ENCODE measurements around the gene PTGIS.

The PTGIS gene

GRCh38 chr20:49490689-49491088 is 77.2 kb downstream of the PTGIS start:
- no peak for DNase-seq

DNA sequence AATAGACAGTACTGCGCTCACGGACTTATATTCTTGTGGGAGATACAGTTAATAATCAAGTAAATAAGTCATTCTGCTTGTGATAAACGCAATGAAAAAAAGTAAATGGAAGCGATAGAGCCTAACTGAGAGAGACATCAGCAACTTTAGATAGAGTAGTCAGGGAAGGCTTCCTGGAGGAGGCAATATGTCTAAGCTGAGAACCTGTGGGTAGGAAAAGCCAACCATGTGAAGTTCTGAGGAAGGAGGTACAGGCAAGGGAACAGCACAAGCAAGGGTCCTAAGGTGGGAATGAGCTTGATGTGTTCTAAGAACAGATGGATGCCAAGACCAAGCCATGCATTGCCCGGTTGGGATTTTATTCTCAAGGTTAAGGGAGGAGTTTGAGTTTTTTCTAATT is 78.2 kb downstream of the PTGIS start:
- DNase-seq = no peak

- DNase-seq = no peak
These were observed 81.9 kb downstream of the PTGIS start for GRCh38 chr20:49486064-49486463.

GRCh38 chr20:49485563-49485962 is 82.4 kb downstream of the PTGIS start:
- no peak for DNase-seq

GRCh38 chr20:49484180-49485140 is 83.5 kb downstream of the PTGIS start:
- peak; percentile 74 to 86 for DNase-seq

DNA sequence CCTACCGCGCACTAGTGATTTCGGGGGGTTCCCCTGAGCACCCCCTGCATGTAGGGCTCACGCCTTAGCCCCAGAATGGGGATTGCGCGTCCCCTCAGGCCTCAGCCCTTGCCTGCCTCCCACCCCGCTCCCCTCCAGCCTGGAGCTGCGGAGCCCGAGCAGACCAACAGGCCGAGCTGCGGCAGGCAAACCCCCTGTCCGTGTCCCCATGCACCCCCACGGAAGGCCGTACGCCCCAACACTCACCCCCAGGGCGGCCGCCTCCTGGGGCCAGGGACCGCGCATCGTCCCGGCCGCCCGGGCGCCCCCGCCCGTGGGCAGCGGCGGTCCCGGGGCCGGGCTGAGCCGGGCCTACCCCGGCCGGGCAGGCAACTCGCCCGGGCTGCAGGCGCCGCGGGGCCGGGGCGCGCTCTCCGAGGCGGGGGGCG is 84.2 kb downstream of the PTGIS start:
- DNase-seq = no peak

GRCh38 chr20:49483018-49483695 is 84.8 kb downstream of the PTGIS start:
- peak in 1 of 2 experiments; percentile 11 for DNase-seq

- DNase-seq = no peak
These were observed 85.3 kb downstream of the PTGIS start, which contains the start of gene KCNB1 for GRCh38 chr20:49482621-49483017. Gene KCNB1, minus strand, starts transcription at chr20:49482668. Its CDS starts 188 bp downstream, at chr20:49482480.

- DNase-seq = no peak
These were observed 85.8 kb downstream of the PTGIS start for GRCh38 chr20:49482173-49482572.

DNA sequence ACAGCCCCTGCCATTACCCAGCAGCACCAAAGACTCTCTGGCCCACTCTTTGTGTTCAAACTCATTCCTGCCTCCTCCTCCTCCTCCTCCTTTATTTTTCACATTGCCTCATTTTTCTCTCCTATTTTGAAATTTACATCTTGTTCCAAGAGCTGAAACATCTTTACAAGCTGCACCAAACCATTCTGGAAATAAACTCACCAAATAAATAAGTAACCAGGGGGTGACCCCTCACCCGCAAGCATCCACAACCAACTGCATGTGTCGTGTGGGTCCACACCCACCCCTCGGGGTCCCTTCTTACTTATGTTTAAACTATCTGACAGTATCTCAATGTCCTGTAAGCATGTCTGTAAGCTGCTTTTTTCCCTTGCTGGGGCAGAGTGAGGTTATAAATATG is 86.8 kb downstream of the PTGIS start:
- no peak for DNase-seq

GRCh38 chr20:49480236-49480635 is 87.7 kb downstream of the PTGIS start:
- no peak for DNase-seq

- DNase-seq = no peak
These were observed 88.2 kb downstream of the PTGIS start for GRCh38 chr20:49479785-49480184.

DNA sequence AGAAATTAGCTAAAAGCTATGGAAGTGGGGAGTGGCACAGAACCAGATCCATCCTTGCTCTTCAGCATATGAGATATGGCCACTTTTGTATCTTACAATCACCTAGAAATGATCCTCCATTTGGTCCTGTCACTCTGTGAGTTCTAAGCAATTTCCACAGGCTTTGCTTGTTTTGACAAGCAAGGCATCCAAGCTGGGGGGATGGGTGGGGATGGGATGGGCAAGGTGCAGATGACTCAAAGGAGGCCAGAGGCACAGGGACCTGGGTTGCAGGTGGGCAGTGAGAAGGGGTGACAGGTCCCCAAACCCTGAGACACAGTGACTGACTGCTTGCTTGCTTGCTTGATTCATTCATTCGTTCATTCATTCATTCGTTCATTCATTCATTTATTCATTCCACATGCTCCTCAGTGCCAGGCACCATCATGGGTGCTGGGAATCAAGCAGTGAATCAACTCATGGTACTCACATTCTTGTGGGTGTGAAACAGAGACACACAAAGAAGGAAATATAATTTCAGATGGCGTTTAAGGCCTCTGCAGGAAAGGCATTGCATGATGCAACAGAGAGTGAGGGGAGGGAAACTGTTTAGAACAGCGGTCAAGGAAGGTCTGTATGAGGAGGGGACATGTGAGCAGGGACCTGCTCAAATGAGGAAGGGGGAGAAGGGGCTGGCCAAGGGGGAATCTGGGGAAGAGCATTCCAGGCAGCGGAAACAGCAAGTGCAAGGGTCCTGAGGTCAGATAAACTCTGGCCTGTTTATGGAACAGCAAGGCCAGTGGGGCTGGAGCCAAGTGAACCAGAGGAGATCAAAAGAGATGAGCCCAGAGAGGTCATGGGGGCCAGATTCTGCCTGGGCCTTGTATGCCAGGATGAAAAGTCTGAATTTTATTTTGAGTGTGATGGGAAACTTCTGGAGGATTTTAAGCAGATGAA is 88.9 kb downstream of the PTGIS start:
- DNase-seq = no peak

DNA sequence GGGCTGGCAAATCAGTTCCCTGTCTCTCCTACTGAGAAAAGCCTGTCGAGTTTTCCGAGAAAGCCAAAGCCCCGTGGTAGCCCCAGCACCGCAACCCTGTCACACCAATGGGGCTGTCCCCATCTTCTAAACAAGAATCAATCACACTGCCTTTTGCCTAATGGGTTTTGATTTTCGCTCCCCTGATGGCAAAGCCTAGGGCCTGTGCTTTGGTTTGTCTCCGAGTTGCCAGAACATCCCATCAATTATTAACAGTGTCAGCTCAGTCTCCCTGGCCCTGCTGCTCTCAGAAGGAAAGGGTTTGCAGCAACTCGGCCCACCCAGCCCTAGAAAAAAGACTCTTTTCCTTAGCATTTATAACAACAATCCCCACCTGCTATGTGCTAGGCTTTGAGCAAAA is 89.7 kb downstream of the PTGIS start:
- DNase-seq = no peak

GRCh38 chr20:49477200-49477599 is 90.7 kb downstream of the PTGIS start:
- no peak for DNase-seq

DNA sequence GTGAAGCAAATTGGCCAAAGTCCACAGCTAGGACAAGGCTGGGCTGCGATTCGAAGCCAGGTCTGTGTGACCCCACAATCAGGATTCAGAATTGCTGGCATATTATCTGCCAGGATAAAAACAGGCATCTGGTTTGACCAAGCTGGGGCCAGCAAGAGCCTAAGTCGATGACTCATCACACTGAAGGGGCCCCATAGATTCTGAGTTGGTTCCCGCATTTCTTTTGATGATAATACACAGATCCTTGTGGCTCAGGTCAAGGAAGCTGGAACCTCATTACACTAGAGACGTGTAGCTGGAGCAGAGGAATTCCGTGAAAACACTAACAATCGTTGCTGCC is 92.0 kb downstream of the PTGIS start:
- no peak for DNase-seq

GRCh38 chr20:49475292-49476015 is 92.5 kb downstream of the PTGIS start:
- DNase-seq = no peak

- no peak for DNase-seq
These were observed 96.5 kb downstream of the PTGIS start for GRCh38 chr20:49471397-49471796.

DNA sequence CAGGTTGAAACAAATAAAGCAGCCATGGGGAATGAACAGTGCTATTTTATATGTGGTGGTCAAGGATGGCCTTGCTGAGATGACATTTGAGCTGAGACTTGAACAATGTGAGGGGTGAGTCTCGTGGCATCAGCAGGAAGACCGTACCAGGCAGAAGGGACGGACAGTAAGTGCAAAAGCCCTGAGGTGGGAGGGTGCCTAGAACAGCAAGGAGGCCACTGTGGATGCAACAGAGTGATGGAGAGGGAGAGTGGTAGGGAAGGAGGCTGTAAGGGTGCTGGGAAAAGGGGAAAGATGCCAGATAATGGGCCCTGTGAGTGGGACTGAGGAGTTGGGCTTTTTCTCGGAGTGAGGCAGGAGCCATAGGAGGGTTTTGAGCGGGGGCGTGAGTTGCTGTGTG is 97.0 kb downstream of the PTGIS start:
- no peak for DNase-seq

- no peak for DNase-seq
These were observed 98.9 kb downstream of the PTGIS start for GRCh38 chr20:49469060-49469459.

DNA sequence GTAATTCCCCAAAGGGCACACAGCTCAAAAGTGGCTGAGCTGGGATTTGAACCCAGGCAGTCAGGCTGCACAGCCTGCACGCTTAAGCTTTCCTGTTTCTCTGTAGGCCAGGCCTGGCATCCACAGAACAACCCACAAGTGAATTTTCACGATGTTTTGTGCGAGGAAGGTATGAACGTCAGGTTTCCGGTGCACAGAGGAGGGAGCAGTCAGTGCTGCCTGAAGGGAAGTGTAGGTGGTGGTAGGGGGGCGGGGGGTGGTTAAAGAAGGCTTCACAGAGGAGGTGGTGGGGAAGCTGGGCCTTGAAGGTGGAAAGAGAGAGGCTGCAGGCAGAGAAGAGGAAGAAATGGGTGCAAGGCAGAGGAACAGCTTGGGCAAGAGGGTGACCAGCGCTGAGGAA is 99.5 kb downstream of the PTGIS start:
- no peak for DNase-seq

All from SHP77 (cell line).